Measurements from ENCODE around the gene GALNT2. TPM values are rescaled to one million over a fixed set of nuclear protein-coding genes. Genes with fewer than 3 reads are reported as not detected.

GALNT2 gene
- total and polyA plus RNA-seq, 9 of the 15 experiments (the other 6 are each of a cell fraction or from before 2014, with no cell fraction given), result 1.6 to 106 (median 51.9) TPM

GRCh38 chr1:230043081-230043480, 24.0 kb upstream of the GALNT2 start:
- WGBS (ENCODE audit: insufficient coverage, low coverage, missing lambda C conversion rate), result 2% methylated on average over 3 of the region's 3 CpGs
- no peak overlapping the region for H3K9ac ChIP-seq (ENCODE audit: insufficient read depth in 1 of 2, low read depth in 2 of 2, low read length in 2 of 2)
- H3K9me1 ChIP-seq (ENCODE audit: control insufficient read depth, insufficient read depth, low read length), result no peaks in the 10 kb centered on the region
- ATAC-seq (peak; percentile 49; the same call in 2 of the 3 replicates), FAIRE-seq (no peak), DNase-seq (ENCODE audit: extremely low read depth in 1 of 4, low spot score in 3 of 4) (no peak)
- no TSS peak for BruUV-seq (replicated peaks)
- no peaks in the 10 kb centered on the region for H3K36me3 ChIP-seq (ENCODE audit: control insufficient read depth, insufficient read depth, low read length)
- no peak overlapping the region for H2AFZ ChIP-seq (ENCODE audit: low read depth, low read length)
- no peak overlapping the region for H3K4me3 ChIP-seq
- TF ChIP-seq CBFA2T3 (IDR thresholded peaks at IDR 0.05) (peak; percentile 32; the same call in 1 of the 2 replicates), PHF21A (IDR thresholded peaks at IDR 0.05; ENCODE audit: borderline replicate concordance, low read depth) (no peak)
- POLR2A ChIA-PET, result interaction anchor here (0.7 to 1.7 kb wide), 6 partner anchors 9 to 101 kb away, joined by 3 to 6 read pairs (median 4); no protein-coding TSS in a partner anchor
- no peak overlapping the region for H3K4me2 ChIP-seq (ENCODE audit: insufficient read depth, low read length)
- intact Hi-C loops (cut with micrococcal nuclease), result no loop called here
- peaks cover 0 to 7% of the 10 kb centered on the region in 2 experiments; a peak in 2 of 5 replicates for H3K4me1 ChIP-seq (replicated peaks in 1 of 2; ENCODE audit: control insufficient read depth in 2 of 2, insufficient read depth in 2 of 2, low read length in 2 of 2)
- H4K20me1 ChIP-seq (replicated peaks; ENCODE audit: control insufficient read depth, insufficient read depth, low read length), result no peaks in the 10 kb centered on the region
- in situ Hi-C loops (cut with MboI), result no loop called here
- H3K79me2 ChIP-seq (ENCODE audit: control insufficient read depth, insufficient read depth, low read length), result no peaks in the 10 kb centered on the region
- CTCF ChIA-PET (ENCODE audit: low intra/inter-chr PET ratio), result no interaction called here
- no peak overlapping the region for H3K27ac ChIP-seq (ENCODE audit: extremely low read depth, low read depth, low read length)
- peaks cover 21 to 47% of the 10 kb centered on the region in 2 experiments; a peak in 4 of 5 replicates for H3K27me3 ChIP-seq (ENCODE audit: control insufficient read depth in 2 of 2, insufficient read depth in 2 of 2, low read length in 2 of 2)
- no peaks in the 10 kb centered on the region for H3K9me3 ChIP-seq (replicated peaks; ENCODE audit: control insufficient read depth, insufficient read depth, low read depth, low read length)

- TF ChIP-seq LCOR (CRISPR knock-in tag; IDR thresholded peaks at IDR 0.05) (no peak), SFPQ (IDR thresholded peaks at IDR 0.05; ENCODE audit: low read depth, low read length) (no peak), MEIS2 (IDR thresholded peaks at IDR 0.05; ENCODE audit: partially characterized antibody) (no peak), HIVEP1 (CRISPR knock-in tag; IDR thresholded peaks at IDR 0.05) (no peak)
- in situ Hi-C loops (cut with MboI) (no loop called here), intact Hi-C loops (cut with micrococcal nuclease) (no loop called here)
- H2AFZ ChIP-seq (ENCODE audit: low read depth, low read length), result no peak overlapping the region
- no peak overlapping the region for H3K4me3 ChIP-seq
- no peak overlapping the region for H3K4me2 ChIP-seq (ENCODE audit: insufficient read depth, low read length)
- no TSS peak for BruUV-seq (replicated peaks)
- DNase-seq (ENCODE audit: extremely low read depth in 1 of 4, low spot score in 3 of 4), result no peak
- H3K27ac ChIP-seq (ENCODE audit: extremely low read depth, low read depth, low read length), result no peak overlapping the region
- no peaks in the 10 kb centered on the region for H3K36me3 ChIP-seq (ENCODE audit: control insufficient read depth, insufficient read depth, low read length)
- no peaks in the 10 kb centered on the region for H3K79me2 ChIP-seq (ENCODE audit: control insufficient read depth, insufficient read depth, low read length)
- H3K4me1 ChIP-seq (replicated peaks in 1 of 2; ENCODE audit: control insufficient read depth in 2 of 2, insufficient read depth in 2 of 2, low read length in 2 of 2), result peaks cover 0 to 7% of the 10 kb centered on the region in 2 experiments; a peak in 2 of 5 replicates
- WGBS (ENCODE audit: insufficient coverage, low coverage, missing lambda C conversion rate), result 19% methylated on average over 7 of the region's 7 CpGs
- ChIA-PET POLR2A (interaction anchor here (0.7 kb wide), 1 partner anchor 357 kb away, joined by 4 read pairs; no protein-coding TSS in a partner anchor), CTCF (ENCODE audit: low intra/inter-chr PET ratio) (no interaction called here)
- peaks cover 28 to 48% of the 10 kb centered on the region in 2 experiments; a peak in 4 of 5 replicates for H3K27me3 ChIP-seq (ENCODE audit: control insufficient read depth in 2 of 2, insufficient read depth in 2 of 2, low read length in 2 of 2)
- FAIRE-seq, result no peak
- H4K20me1 ChIP-seq (replicated peaks; ENCODE audit: control insufficient read depth, insufficient read depth, low read length), result no peaks in the 10 kb centered on the region
- ATAC-seq, result no peak
- H3K9me3 ChIP-seq (replicated peaks; ENCODE audit: control insufficient read depth, insufficient read depth, low read depth, low read length), result no peaks in the 10 kb centered on the region
- no peaks in the 10 kb centered on the region for H3K9me1 ChIP-seq (ENCODE audit: control insufficient read depth, insufficient read depth, low read length)
- no peak overlapping the region for H3K9ac ChIP-seq (ENCODE audit: insufficient read depth in 1 of 2, low read depth in 2 of 2, low read length in 2 of 2)
Measured at GRCh38 chr1:230044729-230045128, 22.3 kb upstream of the GALNT2 start.

Measured in K562 (cell line).